22Rv1 (cell line): ENCODE measurements around the gene SBSN.

Experiments
- H3K27ac ChIP-seq: fragments of 450-650 bp; 2 replicates; pipeline ENCODE4 v1.5.1; 2017
- CTCF ChIP-seq: fragments of 450-650 bp; IDR thresholded peaks from 2 replicates; pipeline ENCODE4 v1.5.1; 2017; ENCODE audit warnings: mild to moderate bottlenecking
- ZFX ChIP-seq: fragments of 450-650 bp; IDR thresholded peaks from 2 replicates; pipeline ENCODE4 v1.6.1; 2017; ENCODE audit warnings: antibody characterized with exemption, borderline replicate concordance

SBSN gene

DNA sequence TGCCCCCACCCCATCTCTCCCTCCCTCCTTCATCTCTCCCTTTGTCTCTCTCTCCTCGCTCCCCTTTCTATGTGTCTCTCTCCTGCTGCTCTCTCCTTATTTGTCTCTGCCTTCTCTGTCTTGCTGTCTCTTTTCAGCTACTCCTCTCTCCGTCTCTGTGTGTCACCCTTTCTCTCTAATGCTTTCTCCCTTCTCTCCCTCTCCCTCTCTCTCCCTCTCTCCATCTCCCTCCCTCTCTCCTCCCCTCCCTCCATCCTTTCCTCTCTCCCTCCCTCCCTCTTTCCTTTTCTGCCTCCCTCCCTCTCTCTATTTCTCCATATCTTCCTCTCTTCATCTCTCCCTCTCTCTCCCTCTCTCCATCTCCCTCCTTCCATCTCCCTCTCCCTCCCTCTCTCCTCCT lies 34.7 kb upstream of the SBSN start:
- TF ChIP-seq CTCF: no peak
- H3K27ac ChIP-seq: no peak overlapping the region

DNA sequence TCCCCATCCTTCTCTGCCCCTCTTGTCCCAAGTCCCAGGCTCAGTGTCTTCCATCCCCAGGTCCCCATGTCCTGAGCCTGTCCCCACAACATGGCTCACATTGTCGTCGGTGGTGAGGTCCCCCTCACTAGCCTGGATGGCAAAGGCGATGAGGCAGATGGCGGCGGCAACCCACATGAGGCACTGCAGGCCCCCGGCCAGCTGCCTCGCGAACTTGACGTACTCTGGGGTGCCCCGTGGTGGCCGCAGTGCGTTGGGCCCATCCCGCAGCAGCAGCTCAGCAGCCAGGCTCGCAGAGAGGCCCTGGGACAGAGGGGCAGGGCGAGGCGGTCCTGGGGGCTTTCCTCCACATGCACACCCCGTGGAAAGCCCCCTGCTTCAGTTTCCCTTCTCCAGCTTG lies 34.2 kb upstream of the SBSN start:
- H3K27ac ChIP-seq: no peak overlapping the region
- TF ChIP-seq CTCF: no peak
- TF ChIP-seq ZFX: no peak

DNA sequence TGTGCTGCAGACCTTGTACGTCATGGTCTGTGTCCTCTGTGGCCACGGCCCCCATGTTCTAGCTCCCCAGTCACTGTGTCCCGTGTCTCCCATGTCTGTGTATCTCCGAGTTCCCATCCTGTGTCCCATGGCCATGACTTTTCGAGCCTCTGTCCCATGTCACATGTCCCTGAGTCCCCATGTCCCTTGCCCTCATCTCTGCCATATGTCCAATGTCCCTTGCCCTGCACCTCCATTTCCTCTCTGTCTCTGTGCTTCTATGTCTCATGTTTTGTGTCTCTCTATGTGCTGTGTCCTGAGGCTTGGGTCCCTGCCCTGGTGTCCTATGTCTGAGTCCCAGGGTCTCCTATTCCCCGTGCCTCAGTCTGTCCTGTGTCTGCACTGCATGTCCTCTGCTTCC lies 33.3 kb upstream of the SBSN start:
- no peak overlapping the region for H3K27ac ChIP-seq
- TF ChIP-seq CTCF: no peak
- no peak for TF ChIP-seq ZFX

DNA sequence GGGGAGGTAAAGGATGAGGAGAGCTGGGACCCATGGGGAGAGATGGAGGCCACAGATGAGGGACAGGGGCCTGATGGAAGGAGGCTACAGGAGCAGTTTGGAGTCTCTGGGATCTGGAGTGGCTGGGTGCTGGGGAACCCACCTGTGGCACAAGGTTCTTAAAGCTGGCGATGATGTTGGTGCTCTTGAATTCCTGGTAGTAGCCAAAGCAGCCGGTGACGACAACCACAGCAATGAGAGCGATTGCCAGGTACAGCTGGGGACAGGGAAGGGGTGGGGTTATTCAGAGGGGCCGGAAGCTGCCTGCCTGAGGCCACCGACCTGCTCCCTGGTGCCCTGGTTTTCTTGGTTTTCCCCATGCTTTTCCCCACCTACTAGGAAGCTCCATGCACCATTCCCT lies 32.6 kb upstream of the SBSN start:
- TF ChIP-seq ZFX (no peak), CTCF (no peak)
- no peak overlapping the region for H3K27ac ChIP-seq

DNA sequence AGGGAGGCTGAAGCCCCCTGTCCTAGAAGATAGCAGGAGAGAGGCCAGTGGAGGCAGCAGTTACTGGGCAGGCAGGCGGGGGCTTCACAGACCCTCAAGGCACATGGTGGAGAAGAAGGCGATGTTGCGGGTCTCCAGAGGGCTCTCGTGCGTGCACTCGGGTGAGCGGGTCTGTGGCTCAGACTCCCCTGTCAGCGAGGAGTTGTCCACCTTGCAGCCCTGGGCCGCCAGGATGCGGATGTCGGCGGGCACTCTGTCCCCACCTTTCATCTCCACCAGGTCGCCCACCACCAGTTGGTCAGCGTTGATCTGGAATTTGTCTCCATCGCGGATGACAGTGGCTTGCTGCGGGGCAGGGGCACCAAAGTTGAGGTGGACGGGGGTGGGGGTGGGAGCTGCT lies 32.2 kb upstream of the SBSN start:
- no peak overlapping the region for H3K27ac ChIP-seq
- TF ChIP-seq ZFX (no peak), CTCF (no peak)

GRCh38 chr19:35559781-35560180 lies 31.7 kb upstream of the SBSN start:
- no peak for TF ChIP-seq ZFX
- TF ChIP-seq CTCF: no peak
- no peak overlapping the region for H3K27ac ChIP-seq

GRCh38 chr19:35559281-35559659 lies 31.2 kb upstream of the SBSN start:
- TF ChIP-seq CTCF: no peak
- TF ChIP-seq ZFX: no peak
- no peak overlapping the region for H3K27ac ChIP-seq
